Activated CD4-positive, CD25-positive, alpha-beta regulatory T cell treated with anti-CD3 and anti-CD28 coated beads, Interleukin-2, amount 50 U/mL, for 16 hours (primary cell): Measurements from ENCODE around the gene CMTM6.
A peak's percentile ranks its signal among the peaks of the same experiment; 100 is the strongest.
"Not testable (repeated sequence)": the region's sequence is repeated elsewhere in the genome, so short reads cannot be mapped to it uniquely, and the experiment has no call there.

Experiments
- DNase-seq: peaks from one replicate; pipeline ENCODE4 v3.0.0-alpha.2; 2020; ENCODE audit warnings: low read depth, low spot score

The CMTM6 gene, protein sequence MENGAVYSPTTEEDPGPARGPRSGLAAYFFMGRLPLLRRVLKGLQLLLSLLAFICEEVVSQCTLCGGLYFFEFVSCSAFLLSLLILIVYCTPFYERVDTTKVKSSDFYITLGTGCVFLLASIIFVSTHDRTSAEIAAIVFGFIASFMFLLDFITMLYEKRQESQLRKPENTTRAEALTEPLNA

DNA sequence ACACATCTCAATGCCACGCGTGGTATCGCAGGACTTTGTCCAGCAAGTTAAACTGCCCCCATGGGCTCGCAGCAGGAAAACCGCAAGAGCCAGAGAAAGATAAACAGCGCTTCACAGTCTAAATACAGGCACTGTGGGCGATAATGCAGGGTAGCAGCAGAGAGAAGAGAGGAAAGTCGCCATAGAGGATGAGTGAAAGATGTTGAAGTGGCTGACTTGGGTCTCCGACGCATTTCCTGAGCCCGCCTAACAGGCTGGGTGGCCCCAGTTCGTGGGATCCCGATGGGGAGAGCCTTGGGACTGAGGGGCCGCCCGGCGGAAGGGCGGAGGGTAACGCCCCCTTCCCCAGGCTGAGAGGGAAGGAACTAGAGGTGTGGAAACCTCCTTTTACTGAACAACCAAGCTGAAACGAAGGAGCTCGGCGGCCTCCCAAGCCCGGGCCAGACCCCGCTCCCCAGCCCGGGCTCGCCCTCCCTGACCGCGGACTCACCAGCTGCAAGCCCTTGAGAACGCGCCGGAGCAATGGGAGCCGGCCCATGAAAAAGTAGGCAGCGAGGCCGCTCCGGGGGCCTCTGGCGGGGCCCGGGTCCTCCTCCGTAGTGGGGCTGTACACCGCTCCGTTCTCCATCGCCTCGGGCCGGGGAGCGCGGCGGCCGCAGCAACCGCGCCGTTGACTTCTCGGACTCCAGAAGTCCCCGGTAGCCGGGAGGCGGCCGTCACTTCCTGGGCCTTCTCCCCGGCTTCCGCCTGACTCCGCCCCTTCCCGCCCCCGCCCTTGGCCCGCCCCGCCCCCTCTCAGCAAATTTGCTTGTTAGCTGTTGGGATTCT is at the start of gene CMTM6:
CMTM6 (minus strand) TSS at position 735 of the 828 bp plus-strand sequence; CDS start at position 628, 107 bp downstream.
- DNase-seq = peak; percentile 55

DNA sequence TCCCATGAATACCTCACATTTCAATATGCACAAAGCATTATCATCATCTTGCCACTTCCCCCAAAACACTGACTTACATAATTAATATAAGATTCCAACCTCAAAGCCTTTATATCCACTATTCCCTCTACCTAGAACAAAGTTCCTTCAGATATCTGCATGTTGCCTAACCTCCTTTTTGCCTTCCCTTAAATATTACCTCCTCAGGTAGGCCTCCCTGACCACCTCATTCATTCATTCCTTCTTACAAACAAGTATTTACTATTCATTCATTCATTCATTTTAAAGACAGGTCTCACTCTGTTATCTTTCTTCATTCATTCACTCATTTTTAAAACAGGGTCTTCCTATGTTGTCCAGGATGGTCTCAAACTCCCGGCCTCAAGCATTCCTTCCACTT is 49.4 kb upstream of the CMTM6 start:
- DNase-seq = no peak

DNA sequence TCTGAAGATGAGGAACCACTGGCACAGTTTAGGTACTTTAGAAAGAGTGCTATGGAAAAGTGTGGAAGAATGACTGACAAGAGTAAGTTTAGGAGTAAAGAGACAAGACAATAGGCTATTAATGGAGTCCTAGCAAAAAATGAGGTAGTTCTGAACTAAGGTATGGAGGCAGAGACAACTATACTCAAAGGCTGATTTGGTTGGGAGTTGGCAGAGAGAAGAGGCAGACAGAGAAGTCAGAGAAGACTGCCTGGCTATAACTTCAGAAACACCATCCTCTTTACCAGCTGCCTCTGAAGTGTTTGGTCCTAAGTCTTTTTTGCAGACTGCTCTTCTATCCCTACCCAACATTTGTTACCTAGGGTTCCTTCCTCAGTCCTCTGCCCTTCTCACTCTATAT is 48.8 kb upstream of the CMTM6 start:
- no peak for DNase-seq

DNA sequence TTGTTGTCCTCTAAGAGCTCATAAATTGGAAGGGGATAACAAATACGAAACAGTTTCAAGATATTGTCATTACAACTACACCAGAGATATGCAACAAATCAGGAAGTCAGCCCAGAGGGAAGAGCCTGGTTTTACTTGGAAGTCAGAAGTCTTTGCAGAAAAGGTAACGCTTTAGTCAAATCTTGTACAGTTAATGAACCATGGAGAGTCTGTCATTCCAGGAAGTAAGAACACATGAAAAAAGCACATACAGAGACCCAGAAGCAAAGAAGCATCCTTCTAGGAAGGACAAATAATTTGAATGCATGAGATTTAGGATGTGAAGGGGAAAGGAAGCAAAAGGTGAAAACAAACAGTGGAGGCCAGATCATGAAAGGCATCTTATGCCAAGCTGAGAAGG is 48.4 kb upstream of the CMTM6 start:
- DNase-seq = no peak

DNA sequence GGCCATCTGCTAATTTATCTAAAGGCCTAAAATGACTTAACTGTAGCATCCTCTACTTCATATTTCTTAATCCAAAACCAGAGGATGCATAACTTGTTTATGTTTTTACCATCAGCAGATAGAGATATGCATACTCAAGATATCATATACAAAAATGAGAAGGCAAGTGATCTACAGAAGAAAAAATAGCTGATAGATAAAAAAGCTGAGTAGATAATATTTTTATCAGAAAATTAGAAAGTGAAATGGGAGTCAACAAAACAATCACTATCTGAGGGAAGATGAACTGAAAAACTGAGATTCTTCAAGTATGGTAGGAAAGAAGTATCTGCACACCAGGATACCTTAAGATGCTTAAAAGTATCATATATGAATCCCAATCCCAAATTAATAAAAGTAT is 42.7 kb upstream of the CMTM6 start:
- DNase-seq = no peak

DNA sequence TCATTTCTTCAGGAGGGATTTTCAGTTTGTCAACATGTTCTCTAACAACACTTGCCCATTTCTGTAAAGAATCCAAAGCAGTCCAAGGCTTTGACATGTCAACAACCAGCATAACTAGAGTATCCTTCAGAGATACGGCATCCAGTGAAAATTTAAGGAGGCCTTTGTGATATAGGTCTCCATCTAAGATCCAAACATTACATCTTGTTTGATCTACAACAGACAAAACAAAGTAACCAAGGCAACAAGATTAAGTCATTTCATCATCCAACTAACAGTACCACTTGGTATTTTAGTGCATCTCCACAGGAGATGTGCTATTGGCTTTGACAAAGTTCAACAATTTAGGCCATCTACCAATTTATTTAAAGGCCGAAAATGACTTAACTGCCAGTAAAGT is 42.2 kb upstream of the CMTM6 start:
- DNase-seq = no peak

DNA sequence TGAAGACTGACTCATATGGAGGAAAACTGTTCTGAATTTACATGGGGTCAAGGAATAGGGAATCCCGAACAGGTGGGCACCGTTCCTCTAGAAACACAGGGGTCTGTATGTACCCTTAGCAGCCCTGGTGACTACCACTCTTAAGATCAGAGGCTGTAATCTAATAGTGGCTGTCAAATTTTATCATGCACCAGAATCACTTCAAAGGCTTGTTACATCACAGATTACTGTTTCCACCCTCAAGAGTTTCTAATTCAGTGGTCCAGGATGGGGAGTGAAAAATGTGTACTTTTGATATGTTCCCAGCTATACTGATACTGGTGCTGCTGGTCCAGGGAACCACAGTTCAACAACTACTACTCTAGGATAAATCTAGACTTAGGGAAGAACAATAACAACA is 40.2 kb upstream of the CMTM6 start:
- DNase-seq = no peak

DNA sequence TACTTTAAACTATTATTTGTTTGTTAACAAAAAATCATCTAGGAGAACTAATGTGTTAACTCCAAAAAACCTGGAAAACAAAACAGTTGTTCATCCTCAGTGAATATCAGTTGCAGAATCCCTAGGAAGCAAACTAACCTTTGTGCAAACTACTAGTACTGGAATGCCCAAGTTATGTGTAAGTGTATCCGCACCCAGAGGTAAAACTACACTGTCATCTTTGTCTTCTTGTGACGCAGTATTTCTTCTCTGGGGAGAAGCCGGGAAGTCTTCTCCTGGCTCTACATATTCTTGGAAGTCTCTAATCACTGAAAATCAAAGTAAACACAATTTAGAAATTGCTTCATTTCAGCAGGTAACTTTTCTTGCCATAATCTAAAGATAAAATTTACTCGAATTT is 38.2 kb upstream of the CMTM6 start:
- DNase-seq = no peak

DNA sequence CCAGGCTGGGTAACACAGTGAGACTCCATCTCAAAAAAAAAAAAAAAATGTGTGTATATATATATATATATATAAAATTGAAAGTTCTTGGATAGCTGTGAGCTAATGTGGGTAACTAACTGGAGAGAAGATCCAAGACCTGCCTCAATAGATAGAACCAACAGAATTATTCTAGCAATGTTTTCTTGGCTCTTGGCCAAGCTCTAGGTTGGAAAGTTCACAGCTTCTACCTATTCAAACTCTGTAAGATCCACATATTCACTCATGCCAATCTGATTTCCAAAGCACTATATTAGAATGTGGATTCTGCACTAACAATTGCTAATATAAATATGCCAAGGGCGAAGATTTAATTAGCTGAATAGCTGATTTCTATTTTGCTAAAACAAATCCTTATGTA is 29.8 kb upstream of the CMTM6 start:
- DNase-seq = no peak

DNA sequence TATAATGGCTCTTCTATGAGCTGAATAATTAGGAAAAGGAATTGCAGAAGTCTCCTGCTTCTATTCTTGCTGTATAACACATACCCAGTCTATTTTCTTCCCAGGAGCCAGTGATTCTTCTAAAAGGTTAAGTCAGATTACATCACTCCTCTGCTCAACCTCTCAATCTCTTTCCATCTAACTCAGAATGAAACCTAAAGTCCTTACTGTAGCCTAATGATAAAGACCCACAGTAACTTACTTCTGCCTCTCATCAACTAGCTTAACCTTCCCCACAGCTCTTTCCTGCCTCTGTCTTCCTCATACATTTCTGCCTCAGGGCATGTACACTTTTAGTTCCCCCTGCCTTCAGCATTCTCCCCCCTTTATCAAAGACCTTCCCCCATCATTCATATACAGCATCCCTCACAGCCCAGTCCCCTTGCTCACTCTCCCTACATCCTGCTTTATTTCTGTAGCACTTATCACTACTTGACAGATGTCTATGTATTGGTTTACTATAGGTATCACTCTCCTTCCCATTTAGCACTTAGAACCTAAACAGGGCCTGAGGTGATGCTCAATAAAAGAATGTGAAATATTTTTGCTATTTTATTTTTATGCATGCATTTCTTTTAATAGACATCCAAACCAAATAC is 28.5 kb upstream of the CMTM6 start:
- no peak for DNase-seq

DNA sequence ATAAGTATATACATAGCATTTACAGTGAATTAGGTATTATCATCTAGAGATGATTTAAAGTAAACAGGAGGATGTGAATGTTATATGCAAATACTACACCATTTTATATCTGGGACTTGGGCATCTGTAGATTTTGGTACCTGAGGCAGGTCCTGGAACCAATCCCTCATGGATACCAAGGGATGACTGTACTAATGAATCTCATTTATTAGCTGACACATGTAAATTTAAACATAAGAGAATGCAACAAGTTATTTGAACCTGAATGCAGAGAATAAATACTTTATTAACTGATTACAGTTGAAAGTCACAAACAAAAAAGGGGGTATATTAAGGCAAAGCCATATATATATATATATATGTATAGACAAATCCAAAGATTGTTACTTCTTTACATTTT is 23.1 kb upstream of the CMTM6 start:
- DNase-seq = no peak

DNA sequence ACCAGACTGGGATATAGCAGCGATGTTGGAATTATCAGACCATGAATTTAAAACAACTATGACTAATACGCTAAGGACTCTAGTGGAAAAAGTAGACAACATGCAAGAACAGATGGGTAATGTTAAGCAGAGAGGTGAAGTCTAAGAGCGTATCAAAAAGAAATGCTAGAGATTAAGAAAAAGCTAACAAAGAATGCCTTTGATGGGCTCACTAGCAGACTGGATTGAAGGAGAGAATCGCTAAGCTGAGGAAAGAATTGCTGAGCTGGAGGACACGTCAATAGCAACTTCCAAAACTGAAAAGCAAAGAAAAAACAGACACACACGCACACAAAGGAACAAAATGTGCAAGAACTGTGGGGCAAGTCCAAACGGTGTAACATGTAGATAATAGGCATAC is 20.0 kb upstream of the CMTM6 start:
- DNase-seq = no peak

DNA sequence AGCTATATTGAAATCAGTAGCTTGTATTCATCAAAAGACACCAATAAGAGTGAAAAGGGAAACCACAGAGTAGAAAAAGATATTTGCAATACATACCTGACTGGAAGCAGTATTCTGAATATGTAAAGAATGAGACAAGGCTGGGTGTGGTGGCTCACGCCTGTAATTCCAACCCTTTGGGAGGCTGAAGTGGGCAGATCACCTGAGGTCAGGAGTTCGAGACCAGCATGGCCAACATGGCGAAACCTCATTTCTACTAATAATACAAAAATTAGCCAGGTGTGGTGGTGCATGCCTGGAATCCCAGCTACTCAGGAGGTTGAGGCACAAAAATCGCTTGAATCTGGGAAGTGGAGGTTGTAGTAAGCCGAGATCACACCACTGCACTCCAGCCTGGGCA is 16.3 kb upstream of the CMTM6 start:
- not testable (repeated sequence) for DNase-seq

DNA sequence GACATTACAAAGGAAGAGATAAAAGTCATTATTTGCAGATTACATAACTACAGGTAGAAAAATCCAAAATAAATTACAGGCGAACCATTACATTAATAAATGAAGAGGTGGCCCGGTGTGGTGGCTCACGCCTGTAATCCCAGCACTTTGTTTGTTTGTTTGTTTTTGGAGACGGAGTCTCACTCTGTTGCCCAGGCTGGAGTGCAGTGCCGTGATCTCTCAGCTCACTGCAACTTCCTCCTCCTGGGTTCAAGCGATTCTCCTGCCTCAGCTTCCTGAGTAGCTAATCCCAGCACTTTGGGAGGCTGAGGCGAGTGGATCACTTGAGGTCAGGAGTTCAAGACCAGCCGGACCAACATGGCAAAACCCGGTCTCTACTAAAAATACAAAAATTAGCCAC is 14.1 kb upstream of the CMTM6 start:
- not testable (repeated sequence) for DNase-seq

DNA sequence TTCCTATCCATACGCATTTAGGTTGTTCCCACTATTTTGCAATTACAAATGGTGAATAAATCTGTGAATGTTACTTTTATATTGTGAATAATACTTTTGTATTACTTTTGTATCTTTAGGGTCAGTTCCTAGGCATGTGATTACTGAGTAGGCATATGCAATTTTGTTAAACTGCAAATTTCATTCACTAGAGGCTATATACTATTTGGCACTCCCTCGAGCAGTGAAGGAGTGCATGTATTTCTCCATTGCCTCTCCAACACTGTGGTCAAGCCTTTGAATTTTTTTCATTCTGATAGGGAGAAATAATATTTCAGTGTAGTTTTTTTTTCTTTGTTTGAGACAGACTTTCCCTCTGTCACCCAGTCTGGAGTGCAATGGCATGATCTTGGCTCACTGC is 8.4 kb upstream of the CMTM6 start:
- no peak for DNase-seq

DNA sequence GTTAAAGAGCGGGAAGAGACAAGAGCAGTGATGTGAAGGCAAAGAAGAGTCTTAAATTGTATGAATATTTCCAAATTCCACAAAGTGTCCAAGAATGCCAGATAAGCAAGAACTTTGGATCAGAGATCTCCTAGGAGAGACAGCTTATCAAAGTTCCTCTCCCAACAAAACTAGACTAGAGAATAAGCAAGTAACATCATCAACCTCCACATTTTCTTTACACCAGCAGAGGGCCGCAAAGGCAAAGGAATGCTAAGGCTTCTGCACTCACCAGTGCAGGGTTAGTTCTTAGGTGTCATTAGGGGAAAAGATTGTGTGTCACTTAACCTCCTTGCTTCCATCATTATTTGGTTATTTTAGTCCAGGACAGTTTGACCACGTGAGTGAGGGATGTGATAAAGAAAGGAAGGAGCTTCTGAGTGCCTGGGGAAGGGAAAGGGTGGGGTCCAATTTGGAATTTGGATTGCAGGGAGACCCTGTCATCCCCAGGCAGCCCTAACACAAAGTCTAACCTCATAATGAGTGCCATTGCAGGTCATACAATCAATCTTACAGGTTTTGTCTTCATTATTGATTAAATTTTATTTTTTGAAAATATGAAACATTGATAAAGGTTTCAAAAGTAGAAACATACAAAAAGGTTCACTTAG is 7.5 kb upstream of the CMTM6 start:
- peak; percentile 41 for DNase-seq

DNA sequence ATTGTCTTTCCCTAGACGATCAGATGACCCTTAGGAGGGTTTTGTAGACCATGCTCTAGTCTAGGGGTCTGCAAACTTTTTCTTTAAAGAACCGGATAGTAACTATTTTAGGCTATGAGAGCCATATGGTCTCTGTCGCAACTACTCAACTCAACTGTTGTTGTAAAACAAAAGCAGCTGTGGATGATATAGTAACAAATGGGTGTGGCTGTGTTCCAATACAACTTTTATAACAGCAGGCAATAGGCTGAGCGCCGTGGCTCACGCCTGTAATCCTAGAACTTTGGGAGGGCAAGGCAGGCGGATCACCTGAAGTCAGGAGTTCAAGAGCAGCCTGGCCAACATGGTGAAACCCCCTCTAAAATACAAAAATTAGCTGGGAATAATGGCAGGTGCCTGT is 6.1 kb upstream of the CMTM6 start:
- DNase-seq = no peak

DNA sequence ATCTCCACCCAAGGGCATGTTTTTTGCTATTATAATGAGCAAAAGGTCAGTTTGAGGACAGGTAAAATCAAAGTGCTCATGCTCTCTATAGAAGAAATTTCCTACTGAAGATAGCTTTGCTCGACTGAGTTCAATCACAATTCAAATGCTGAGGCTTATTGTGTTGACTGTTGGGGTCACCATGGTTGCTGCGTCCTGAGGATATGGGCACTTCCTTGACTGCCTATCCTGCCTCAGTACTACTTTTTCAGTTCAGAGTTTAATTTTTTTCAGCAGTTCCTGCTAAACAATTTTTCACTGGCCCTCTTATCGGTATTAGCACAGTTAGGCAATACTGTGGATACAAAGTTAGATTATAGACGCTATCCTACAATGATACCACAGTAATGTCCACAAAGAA is 3.8 kb upstream of the CMTM6 start:
- DNase-seq = no peak

DNA sequence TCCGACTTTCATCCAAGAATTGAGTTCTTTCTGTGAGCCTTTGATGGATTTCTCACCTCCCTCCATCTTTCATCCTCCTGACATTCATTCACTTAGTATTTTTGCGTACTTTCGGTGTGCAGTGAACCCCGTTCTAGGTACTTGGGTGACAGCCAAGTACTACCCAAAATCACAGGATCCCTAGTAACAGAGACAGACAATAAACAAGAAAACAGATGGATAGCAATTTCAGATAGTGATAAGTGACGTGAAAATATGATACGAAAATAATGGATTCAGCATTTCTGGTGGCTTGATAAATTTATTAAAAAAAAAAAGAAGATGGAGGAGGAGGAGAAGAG is 264 bp upstream of the CMTM6 start:
- DNase-seq = no peak

DNA sequence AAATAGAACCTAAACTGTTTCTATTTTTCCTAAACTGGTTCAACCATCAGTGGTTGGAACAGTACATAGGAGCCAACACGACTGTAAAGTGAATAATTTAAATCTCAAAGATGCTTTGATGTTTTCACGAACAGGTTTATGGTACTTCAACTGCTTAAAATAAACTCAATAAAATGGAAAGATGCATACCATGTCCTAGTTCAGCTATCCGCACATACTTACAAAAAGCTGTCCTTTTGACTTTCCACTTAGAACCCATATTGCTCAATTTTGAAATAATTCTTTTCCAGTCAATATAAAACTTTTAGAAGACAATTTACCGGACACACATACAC is 902 bp downstream of the CMTM6 start:
- DNase-seq = no peak

DNA sequence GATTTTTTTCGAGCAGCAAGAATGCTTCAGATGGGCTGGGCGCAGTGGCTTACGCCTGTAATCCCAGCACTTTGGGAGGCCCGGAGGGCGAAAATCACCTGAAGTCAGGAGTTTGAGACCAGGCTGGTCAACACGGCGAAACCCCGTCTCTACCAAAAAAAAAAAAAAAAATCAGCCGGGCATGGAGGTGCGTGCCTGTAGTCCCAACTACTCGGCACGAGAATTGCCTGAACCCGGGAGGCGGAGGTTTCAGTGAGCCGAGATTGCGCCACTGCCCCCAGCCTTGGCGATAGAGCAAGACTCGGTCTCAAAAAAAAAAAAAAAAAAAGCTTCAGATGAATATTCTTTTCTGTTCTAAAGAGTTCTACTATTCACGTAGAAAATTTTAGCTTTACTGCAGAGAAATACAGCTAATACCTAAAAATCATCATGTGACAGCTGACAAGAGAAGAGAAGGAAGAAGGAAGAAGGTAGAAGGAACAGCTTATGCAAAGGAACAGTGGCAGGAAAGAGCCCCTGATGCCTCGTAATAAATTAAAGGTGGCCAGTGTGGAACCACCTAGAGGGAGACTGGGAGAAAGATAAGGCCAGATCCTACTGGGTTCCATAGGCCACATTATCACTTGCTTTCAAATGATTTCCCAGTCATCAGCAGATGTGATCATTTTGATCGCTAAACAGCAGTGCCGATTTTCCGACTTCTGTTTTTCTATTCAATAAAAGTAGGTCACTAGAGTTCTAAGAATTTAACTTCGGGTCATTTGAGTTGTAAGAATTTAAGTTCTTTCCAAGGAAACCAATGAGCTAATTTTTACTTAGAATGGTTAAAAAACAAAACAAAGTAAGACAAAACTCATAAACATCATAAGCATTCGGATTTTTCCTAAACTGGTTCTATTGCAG is 1.5 kb downstream of the CMTM6 start:
- DNase-seq = no peak

DNA sequence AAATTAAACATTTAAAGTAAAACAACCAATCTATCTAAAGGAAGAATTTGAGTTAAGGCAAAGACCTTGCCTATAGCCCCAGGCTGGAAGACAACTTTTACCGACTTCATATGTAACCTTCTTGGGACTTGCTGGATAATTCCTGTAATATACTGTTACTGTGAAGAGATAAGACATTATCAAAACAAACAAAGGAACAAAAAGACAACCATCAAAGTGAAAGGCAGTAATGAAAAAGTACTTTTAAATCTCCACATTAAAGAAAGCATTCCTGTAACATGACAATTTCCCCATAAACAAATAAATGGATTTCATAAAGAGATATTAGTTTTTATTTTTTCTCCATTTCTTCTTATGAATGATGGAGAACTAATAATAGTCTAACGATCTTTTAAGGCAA is 2.4 kb downstream of the CMTM6 start:
- no peak for DNase-seq
